GM19324 (cell line): ENCODE data around the gene JRKL.

ENCODE experiments used
- ATAC-seq: cut with Tn5 transposase; IDR thresholded peaks from one replicate; pipeline ENCODE4 v1.9.1; 2021; ENCODE audit warnings: mild to moderate bottlenecking, moderate library complexity; ENCODE audit not compliant: unreplicated experiment, low FRiP score

JRKL gene

DNA sequence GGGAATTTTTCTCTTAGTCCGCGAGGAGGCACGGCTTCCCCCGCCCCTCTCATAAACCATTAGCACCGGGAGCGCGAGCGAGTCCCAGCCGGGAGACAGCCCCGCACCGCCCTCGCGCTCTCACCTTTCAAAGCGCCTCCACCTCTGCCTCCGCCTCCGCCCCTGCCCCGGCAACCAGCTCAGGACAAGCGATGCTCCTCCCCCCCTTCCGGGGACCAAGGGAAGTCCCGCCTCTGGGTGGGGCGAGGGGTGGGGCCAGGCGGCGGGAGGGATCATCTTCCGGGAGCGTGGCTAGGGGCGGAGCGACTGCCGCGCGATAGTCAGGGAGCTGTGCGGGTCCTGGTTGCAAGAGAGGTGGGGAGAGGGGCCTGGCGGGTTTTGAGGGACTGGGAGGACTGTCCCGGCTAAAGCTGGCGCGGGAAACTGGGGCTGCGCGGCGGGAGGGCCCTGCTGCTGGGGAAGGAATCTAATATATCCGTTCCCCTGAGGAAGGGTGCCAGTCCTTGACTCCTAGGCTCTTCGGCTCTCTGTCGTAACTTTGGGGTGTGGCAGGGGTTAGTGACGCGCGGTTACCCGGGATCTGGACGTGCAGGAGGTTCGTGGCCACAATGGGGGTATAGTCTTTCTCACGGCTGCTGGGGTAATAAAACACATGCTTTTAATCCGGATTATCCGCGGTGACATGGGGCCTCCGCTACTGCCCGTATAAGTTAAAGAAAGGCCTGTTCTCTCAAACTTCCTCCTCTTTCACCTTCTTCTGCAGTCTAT lies at the start of gene JRKL, which contains the start of gene CCDC82:
Gene JRKL (plus strand): TSS at position 294 of the 768 bp plus-strand sequence. CDS start 637 bp downstream, outside the sequence.
Gene CCDC82 (minus strand): TSS at position 193 of the 768 bp plus-strand sequence. CDS start 5,165 bp downstream, outside the sequence.
- ATAC-seq = peak; percentile 97

DNA sequence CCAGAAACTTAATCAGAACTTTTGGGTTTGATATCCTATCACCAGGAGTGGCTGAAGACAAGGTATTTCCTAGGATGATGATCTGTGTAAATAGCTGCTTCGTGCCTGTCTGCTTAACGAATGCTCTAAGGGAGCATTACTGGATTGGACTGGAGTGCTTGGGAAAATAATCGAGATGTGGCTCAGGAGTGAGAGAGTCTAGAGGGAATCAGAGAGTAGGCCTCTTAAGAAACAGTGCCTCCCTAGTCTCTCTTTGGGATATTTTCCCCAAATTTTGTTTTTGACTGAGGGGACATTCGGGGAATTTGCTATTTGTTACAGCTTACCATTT lies 49.3 kb upstream of the JRKL start:
- ATAC-seq = no peak

DNA sequence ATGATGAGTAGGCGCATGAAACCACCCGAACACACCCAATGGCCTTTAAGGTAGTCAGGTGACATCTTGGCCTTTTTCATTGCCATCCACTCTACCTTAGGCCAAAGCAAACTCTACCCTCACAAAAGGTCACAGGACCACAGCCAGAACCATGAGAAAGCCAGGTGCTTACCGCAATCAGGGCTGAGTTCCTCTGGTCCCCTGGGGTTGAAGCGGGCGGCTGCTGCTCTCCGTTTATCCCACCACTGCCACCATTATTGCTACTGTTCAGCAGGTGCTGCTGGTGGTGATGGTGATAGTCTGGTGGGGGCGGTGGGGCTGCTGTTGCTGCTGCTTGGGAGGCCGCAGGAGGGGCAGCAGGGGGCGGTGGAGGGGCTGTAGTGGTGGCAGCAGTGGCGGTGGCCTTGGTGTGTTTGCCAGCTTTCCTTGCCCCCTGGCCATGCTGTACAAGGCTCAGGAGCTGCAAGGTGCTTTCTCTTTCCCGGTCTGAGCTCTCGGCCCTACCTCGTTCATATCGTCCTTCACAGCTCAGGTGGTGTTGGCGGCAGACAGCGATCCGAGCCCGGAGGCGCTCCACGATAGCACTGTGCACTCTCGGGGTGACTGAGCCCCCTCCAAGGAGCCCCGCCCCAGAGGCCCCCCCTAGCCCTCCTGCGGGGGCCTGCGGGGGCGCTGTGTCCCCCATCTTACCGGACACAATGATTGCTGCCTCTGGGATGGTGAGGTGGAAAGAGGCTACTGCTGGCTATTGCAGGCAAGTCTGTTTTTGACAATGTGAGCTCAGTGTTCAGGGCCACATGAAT lies 48.4 kb upstream of the JRKL start:
- peak; percentile 35 for ATAC-seq

DNA sequence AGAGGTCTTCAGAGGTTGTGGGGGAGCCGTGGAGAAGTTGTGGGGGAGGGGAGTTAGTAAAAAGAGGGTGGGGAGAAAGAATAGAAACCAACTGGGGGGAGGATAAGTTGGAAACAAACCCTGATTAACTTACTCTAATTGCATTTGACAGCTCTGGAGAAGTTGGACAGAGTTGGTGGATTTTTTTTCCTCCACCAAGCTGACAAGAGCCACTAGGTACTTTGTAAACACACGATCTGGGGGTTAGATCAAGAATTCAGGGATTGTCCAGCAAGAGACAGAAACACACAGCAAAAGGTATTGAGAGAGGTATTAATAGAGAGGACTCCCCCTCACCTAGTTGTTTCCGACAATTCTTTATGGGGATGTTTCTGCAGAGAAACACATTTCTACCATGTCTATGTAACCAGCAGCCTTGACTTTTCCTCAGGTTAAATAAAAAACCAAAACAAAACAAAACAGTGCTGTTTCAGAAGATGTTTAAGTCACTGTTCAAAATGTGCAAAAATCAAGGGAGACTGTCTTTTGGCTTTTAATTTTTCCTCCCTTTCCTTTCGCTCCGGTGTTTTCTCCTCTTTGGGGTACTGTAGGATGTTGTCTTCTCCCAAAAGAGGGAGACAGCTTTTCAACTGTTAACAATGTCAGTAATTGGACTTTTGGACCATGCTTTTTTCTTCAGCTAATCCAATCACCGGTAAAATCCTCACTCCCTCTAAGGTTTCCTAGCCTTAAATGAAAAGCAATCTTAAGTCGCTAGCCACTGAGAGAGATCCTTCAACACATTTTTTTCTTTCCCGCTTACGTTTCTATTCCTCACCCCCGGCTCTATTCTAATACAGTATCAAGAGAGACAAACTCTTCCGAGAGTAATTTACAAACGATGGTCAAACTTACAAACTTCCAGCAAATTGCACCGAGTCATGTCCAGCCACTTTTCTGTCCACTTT lies 47.5 kb upstream of the JRKL start:
- ATAC-seq = no peak

DNA sequence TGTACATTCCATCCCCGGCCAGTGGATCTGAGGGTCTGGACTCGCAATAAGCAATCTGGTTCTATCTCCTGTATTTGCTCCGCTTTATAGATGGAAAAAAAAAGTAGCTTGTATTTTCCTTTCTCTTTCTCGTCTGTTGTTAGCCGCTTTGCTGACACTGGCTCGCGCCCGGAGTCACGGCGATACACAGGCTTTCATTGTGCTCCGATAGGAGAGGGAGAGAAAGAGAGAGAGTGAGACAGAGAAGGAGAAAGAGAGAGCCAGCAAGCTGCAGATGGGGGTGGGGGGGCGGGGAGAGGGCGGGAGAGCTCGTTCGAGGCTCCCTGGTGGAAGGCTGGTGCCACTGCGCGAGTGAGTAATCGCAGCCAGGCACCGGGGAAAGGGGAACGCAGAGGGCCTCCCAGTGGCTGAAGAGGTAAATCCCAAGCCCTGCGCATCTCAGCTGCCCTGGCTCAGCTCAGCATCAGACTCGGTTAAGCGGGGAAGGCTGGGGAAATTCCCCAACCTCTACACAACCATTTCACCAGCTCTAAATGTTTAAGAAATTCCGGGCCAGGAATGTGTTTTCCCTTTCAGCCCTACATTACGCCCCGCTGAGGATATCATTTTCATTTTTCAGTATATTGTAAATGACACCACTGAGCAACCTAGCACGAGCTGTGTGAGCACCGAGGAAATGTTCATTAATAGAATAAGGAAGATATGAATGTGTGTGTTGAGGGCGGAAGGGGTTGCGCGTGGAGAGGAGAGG lies 46.7 kb upstream of the JRKL start, which contains the start of gene MAML2:
Gene MAML2 (minus strand): TSS at position 235 of the 751 bp plus-strand sequence. CDS start 1,300 bp downstream, outside the sequence.
- ATAC-seq = peak; percentile 77

DNA sequence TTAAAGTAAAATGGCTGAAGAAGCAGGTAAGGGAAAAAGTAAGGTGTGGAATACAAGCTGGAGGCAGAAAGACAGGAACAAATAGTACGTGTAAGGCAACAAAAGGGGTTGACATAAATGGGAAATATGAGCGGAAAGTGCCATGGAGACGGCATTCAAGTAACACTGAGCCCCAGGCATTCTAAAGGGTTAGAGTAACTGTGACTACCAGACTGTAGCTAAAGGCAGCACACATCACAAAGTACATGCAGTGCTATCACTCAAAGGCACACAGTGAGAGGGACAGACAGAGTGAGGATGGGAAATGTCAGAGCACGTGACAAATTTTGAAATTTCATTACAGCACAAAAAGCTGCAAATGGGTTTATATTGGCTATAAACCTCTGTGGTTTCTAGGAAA lies 33.0 kb upstream of the JRKL start:
- no peak for ATAC-seq

DNA sequence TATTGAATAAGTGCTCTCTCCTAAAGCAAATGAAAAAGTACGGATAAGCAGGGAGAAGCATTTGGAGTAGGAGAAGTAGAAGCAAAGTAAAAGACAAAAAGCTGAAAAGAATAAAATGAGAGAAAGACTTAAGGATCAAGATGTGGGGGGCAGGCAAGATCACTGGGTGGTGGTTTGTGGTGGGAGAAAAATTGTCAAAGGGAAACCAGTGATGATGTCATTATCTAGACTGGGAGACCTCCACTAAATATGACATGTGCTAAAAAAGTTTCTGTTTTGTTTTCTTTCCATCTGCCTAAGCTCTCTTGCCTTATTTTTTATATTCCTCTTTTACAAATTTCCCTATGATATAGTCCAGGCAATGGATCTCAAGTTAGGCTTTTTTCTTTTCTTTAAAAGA lies 32.0 kb upstream of the JRKL start:
- no peak for ATAC-seq

DNA sequence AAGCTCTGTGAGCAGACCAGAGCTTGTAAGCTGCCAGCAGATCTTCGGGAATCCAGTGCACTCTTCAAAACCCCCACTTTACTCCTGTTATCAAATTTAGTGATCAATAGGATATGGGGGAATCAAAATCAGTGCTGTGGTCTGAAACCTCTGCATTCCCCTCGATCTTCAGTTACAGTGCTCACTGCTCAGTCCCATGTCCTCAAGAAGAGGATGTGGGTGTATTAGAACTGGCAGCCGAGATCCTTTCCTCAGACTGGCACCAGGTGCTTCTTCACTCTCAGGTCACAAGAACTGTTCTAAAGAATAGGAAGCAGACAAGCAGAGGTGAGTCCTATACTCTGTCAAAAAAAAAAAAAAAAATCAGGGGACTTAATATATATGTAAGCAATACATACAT lies 31.5 kb upstream of the JRKL start:
- ATAC-seq = no peak

DNA sequence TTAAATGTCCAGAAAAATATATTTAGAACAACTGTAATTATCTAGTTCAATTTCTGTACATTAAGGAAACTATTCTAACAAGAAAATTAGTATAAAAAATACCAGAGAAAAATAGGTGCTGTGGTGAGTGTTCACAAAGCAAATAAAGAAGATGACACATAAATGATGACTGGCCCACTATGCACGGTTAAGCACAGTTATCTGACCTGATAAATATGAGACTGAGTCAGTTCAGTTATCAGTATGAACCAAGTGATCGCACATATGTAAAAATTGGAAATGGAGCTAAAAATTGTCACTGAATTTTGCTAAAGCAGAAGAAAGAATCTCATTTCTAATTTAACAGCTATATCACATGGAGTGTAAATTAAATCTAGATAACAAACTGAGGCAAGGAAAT lies 28.0 kb upstream of the JRKL start:
- ATAC-seq = no peak

DNA sequence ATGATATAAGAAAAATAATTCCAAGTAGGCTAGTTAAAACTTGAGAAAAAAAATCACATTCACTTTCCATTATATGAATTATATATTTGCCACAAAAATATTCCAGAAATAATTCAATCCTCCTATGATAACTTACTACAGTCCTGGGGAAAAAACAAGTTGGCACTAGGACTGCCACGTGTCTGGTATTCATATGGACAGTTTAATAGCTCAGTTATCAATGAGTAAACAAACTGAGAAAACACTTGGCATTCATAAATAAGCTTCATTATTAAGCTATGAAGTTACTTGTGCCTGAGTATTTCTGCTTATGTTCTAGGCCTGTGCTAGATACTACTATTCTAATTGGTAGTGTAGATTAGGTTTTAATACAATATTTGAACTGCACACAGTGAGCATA lies 24.3 kb upstream of the JRKL start:
- no peak for ATAC-seq

DNA sequence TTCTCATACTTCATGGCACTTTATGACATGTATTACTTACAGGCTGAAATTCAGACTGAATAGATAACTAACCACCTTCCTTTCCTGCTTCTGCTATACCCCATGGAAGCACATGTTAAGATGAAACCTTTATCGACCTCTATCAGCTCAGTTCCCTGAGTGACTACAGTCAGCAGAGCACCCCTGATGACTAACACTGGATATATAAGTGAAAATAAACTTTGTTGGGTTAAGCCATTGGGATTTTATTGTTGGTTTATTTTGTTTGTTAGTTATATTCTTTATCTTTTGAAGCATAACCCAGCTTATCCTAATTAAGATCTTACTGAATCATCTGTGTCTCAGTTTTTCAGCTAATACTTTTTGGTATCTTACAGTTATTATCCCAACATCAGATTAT lies 23.8 kb upstream of the JRKL start:
- no peak for ATAC-seq

DNA sequence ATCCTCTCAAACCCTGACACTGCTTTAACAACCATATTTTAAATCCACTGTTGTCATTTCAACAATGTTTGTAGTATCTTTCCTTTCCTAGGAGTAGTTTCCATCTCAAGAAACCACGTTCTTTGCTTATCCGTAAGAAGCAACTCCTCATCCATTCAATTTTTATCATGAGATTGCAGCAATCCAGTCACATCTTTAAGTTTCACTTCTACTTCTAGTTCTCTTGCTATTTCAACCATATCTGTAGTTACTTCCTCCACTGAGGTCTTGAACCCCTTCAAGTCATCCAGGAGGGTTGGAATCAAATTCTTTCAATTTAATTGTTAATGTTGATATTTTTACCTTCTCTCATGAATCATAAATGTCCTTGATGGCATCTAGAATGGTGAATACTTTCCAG lies 22.5 kb upstream of the JRKL start:
- ATAC-seq = no peak

DNA sequence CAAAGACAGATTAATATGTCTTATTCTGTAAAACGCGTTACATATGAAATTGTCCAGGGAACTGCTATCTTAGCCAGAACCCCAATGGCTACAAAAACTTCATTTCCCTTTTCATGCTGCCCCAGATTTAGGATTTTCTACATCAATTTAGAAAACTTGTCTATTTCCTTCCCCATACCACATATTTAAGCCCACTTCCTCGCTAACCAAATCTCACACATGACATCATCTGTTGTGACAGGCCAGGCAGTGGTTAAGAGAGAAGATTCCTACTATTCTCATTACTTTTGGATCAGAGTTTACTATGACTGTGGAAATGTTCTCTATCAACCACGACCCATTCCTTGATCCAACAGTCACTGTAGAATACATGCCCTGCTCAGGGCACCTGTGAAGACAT lies 16.0 kb upstream of the JRKL start:
- ATAC-seq = no peak

DNA sequence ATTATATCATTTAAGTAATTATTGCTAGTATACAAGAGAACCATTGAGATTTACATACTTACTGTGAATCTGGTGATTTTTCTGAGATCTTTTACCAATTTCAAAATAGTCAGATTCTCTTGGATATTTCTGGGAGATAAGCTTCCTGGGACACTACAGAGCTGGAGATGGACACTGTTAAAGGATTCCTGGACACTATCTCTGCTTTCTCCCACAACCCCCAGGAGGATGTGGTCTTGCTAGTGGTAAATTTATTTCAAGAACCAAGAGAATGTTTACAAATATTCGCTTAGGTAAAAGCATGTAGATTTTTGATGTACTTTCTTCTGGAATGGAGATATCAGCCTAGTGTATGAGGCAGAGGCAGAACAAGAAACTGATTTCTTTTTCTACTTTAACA lies 13.0 kb upstream of the JRKL start:
- ATAC-seq = no peak

DNA sequence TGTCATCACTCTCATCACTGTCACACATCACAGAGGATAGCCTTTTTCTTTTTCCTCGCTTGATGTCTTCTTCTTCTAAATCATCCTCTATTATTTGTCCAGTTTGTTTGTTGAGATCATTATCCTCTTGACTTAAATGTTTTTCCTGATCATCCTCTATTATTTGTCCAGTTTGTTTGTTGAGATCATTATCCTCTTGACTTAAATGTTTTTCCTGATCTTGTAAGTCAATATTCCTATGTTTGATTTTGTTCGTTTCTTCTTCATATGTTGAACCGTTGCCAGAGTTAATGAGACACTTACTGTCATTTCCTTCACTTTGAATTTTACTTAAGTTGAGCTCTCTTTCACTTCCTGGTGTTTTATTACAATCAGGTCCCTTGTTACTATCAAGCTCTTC lies 5.7 kb upstream of the JRKL start:
- ATAC-seq = no peak

DNA sequence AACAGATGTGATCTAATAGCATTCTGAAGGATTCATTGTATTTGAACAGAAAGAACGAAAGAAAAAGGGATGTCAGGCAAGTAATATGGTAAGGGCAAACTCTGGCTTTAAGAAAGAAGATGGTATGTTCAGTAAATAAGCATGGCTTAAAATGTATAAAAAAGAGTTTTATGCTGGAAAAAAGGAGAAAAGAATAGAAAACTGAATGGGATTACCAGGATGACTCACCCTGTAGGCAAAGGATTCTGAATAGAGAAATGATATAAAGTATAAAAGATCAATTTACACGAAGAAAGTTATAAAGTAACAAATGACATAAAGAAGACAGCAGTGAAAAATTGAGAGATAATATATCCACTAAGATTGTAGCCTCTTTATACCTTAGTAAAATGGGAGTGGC lies 4.6 kb upstream of the JRKL start:
- ATAC-seq = no peak

DNA sequence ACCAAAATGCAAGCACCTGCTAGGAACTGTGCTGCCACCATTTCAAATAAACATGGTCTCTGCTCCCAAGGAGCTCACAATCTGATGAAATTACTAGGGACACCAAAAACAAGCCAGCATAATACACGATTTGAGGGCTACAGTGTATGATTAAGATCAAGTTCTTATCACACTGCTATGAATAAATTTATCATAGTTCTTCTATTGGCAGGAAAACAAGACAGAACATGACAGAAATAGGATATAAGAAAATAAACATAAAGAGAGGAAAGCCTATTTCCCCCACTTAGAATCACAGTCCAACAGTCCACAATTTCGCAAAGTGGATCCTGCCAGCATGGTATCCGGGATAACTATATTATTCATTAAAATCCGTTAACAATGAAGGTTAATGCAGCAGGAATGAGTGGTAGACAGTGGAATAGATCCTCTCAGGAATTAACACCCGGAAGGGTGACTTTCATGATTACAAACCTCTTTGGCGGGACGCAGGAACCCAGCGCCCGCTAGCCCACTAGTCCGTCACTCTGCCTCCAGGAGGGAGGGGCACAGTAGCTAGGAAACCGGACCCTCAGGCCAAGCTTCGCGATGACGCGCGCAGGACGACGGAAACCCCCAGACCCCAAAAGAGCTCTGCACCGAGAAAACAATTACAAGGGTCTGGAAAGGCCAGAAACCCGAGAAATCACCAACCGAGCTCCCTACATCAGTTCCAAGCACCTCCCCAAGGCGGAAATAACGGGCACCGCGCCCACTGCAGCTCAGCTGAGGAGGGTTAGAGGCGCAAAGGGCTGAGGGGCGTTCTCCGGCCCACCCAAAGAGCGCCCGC lies 708 bp upstream of the JRKL start:
- peak; percentile 60 for ATAC-seq

DNA sequence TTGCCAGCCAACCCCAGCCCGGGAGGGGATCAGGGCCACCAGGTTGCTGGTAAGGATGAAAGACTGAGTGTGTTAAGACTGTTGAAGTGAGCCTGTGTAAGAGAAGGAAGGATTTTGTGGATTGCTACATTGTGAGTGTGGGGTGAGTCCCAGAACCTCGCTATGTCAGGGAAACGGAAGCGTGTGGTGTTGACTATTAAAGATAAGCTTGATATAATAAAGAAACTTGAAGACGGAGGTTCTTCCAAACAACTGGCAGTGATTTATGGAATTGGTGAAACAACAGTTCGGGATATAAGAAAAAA lies 627 bp downstream of the JRKL start:
- no peak for ATAC-seq

DNA sequence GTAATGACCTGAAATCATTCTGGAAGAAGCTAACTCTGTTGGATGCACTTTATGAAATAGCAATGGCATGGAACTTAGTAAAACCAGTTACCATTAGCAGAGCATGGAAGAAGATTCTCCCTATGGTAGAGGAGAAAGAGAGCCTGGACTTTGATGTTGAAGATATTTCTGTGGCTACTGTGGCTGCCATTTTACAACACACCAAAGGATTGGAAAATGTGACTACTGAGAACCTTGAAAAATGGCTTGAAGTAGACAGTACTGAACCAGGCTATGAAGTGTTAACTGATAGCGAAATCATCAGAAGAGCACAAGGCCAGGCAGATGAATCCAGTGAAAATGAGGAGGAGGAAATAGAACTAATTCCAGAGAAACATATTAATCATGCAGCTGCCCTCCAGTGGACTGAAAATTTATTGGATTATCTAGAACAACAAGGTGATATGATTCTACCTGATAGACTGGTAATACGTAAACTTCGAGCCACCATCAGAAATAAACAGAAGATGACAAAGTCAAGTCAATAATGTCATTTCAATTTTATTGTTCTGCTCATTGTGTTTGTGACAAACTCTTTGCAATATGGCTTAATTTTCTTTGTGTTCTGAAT lies 2.0 kb downstream of the JRKL start:
- ATAC-seq = no peak
